Endodermal cell (in vitro differentiated cells): Measurements from ENCODE around the gene STX4. TPM values are rescaled to one million over a fixed set of nuclear protein-coding genes. Genes with fewer than 3 reads are reported as not detected.
A peak's percentile ranks its signal among the peaks of the same experiment; 100 is the strongest.

Experiments used
- DNase-seq: peaks from one replicate; pipeline ENCODE4 v3.0.0-alpha.2; 2017
- H3K27ac ChIP-seq: 2 replicates; pipeline ENCODE4 v1.5.1; 2013; ENCODE audit warnings: mild to moderate bottlenecking, low read depth, low read length, moderate library complexity
- H3K27me3 ChIP-seq: 2 replicates; pipeline ENCODE4 v1.6.1; 2013; ENCODE audit warnings: mild to moderate bottlenecking, low read length, moderate library complexity; ENCODE audit not compliant: insufficient read depth, control insufficient read depth, poor library complexity, severe bottlenecking
- H3K36me3 ChIP-seq: 2 replicates; pipeline ENCODE4 v1.7.0; 2013; ENCODE audit warnings: mild to moderate bottlenecking, low read length, moderate library complexity; ENCODE audit not compliant: control insufficient read depth, insufficient read depth
- H3K4me1 ChIP-seq: one replicate; pipeline ENCODE4 v1.7.0; 2013; ENCODE audit warnings: low read length; ENCODE audit not compliant: control insufficient read depth, insufficient read depth
- H3K4me3 ChIP-seq: 2 replicates; pipeline ENCODE4 v1.5.1; 2013; ENCODE audit warnings: mild to moderate bottlenecking, low read length, moderate library complexity
- H3K9ac ChIP-seq: 2 replicates; pipeline ENCODE4 v1.6.1; 2013; ENCODE audit warnings: mild to moderate bottlenecking, low read length, moderate library complexity; ENCODE audit not compliant: poor library complexity, severe bottlenecking; ENCODE audit errors: extremely low read depth
- H3K9me3 ChIP-seq: 2 replicates; pipeline ENCODE4 v1.6.1; 2013; ENCODE audit warnings: mild to moderate bottlenecking, low read length, moderate library complexity; ENCODE audit not compliant: control insufficient read depth
- H3K27ac Mint-ChIP-seq: 2 replicates; pipeline ENCODE4 v1.8.0; 2020; ENCODE audit warnings: mixed read lengths
- H3K27me3 Mint-ChIP-seq: 2 replicates; pipeline ENCODE4 v1.8.0; 2021; ENCODE audit warnings: mild to moderate bottlenecking, mixed read lengths; ENCODE audit not compliant: insufficient read depth
- H3K36me3 Mint-ChIP-seq: 2 replicates; pipeline ENCODE4 v1.8.0; 2020; ENCODE audit warnings: low read depth, mixed read lengths
- H3K4me1 Mint-ChIP-seq: 2 replicates; pipeline ENCODE4 v1.8.0; 2020; ENCODE audit warnings: mixed read lengths
- H3K4me3 Mint-ChIP-seq: 2 replicates; pipeline ENCODE4 v1.8.0; 2020; ENCODE audit warnings: mild to moderate bottlenecking, moderate library complexity, mixed read lengths
- H3K9me3 Mint-ChIP-seq: 2 replicates; pipeline ENCODE4 v1.8.0; 2020; ENCODE audit warnings: mild to moderate bottlenecking, mixed read lengths
- WGBS, 2 experiments: methylation state at CpG; one replicate each; pipeline versions ENCODE4 v1.1.5 to v1.1.7; 2013; ENCODE audit warnings: missing lambda C conversion rate in 2 of 2, mixed read lengths in 1 of 2; ENCODE audit not compliant: insufficient coverage in 1 of 2, insufficient read length in 1 of 2; 5-methylcytosine and 5-hydroxymethylcytosine counted together
- total RNA-seq, 2 donors: library from RNA; stranded (reverse); fragmentation: NEBNext Ultra II Directional in 1 of 2; extraction: Animal tissue kit (Norgen Biotek cat#: 25700) in 1 of 2; gene quantifications; 2 replicates in 1 of 2; 3 replicates in 1 of 2; pipeline ENCODE4 v1.2.1, GENCODE V29; 2021
- TF ChIP-seq, protein P1 (sequence below): fragments of 200-600 bp; sonication (generic); conservative IDR thresholded peaks from 2 replicates; pipeline ENCODE4 v1.5.0; 2021; ENCODE audit warnings: antibody characterized with exemption, mild to moderate bottlenecking

Gene STX4
- total RNA-seq, 2 donors from 2014 or later, result 34.4 to 37.6 TPM

DNA sequence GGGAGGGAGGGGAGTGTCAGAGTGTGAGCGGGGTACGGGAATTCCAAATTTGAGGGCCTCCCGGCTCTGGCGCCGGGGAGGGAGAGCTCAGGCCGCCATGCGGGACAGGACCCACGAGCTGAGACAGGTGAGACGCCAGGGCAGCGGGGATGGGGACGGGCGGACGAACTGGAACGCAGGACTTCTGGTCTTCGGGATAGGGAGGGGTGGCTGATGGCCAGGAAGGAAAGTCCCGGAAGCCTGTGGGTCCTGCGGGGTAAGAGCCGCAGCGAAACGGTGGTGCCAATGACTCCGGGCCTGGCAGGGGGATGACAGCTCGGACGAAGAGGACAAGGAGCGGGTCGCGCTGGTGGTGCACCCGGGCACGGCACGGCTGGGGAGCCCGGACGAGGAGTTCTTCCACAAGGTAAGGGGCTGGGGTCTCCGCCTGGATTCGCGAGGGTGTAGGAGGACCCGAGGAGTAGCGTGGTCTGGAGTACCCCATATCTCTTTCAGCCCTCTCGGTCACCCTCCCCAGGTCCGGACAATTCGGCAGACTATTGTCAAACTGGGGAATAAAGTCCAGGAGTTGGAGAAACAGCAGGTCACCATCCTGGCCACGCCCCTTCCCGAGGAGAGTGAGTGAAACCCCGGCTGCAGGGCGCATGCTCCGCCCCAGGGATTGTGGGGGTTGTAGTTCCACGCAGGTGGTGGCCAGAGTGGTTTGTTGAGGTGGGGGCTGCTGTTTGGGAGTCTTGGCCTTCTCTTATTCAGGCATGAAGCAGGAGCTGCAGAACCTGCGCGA is 543 bp downstream of the STX4 start:
- TF ChIP-seq, protein P1, sequence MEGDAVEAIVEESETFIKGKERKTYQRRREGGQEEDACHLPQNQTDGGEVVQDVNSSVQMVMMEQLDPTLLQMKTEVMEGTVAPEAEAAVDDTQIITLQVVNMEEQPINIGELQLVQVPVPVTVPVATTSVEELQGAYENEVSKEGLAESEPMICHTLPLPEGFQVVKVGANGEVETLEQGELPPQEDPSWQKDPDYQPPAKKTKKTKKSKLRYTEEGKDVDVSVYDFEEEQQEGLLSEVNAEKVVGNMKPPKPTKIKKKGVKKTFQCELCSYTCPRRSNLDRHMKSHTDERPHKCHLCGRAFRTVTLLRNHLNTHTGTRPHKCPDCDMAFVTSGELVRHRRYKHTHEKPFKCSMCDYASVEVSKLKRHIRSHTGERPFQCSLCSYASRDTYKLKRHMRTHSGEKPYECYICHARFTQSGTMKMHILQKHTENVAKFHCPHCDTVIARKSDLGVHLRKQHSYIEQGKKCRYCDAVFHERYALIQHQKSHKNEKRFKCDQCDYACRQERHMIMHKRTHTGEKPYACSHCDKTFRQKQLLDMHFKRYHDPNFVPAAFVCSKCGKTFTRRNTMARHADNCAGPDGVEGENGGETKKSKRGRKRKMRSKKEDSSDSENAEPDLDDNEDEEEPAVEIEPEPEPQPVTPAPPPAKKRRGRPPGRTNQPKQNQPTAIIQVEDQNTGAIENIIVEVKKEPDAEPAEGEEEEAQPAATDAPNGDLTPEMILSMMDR, result no peak

DNA sequence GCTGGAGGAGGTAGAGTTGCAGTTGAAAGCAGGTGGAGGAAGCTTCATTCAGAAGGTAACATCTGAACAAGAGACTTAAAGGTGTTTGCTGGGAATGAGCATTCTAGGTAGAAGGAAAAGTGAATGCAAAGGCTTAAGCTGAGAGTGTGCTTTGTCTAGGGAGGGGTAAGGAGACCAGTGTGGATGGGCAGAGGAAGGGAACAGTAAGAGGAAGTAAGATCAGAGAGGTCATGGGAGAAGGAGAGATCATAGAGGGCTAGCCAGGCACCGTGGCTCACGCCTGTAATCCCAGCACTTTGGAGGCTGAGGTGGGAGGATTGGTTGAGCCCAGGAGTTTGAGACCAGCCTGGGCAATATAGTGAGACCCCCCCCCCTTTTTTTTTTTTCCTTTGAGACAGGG is 3.3 kb downstream of the STX4 start:
- H3K4me3 Mint-ChIP-seq, result no peak overlapping the region
- DNase-seq, result no peak
- Histone ChIP-seq H3K4me1 (no peaks in the 10 kb centered on the region), H3K9me3 (no peaks in the 10 kb centered on the region), H3K4me3 (no peak overlapping the region), H3K27ac (no peak overlapping the region), H3K36me3 (peaks cover 6% of the 10 kb centered on the region), H3K9ac (no peak overlapping the region), H3K27me3 (no peaks in the 10 kb centered on the region)
- no peaks in the 10 kb centered on the region for H3K9me3 Mint-ChIP-seq
- peaks cover 30% of the 10 kb centered on the region for H3K36me3 Mint-ChIP-seq
- H3K4me1 Mint-ChIP-seq, result peaks cover 6% of the 10 kb centered on the region
- 76% methylated on average over 2 of the region's 2 CpGs; no CpG with 5 or more reads in 1 of the 2 experiments for WGBS, 2 experiments
- H3K27ac Mint-ChIP-seq, result no peak overlapping the region
- H3K27me3 Mint-ChIP-seq, result peaks cover 1% of the 10 kb centered on the region
- TF ChIP-seq, protein P1, result no peak

More for the DNA sequence above, 543 bp downstream of the STX4 start:
- Mint-ChIP-seq H3K4me3 (peak overlapping the region; percentile 90), H3K27ac (peak overlapping the region; percentile 80), H3K36me3 (peaks cover 18% of the 10 kb centered on the region), H3K9me3 (no peaks in the 10 kb centered on the region), H3K4me1 (peaks cover 6% of the 10 kb centered on the region), H3K27me3 (peaks cover 8% of the 10 kb centered on the region)
- Histone ChIP-seq H3K9ac (peak overlapping the region; percentile 78), H3K9me3 (no peaks in the 10 kb centered on the region), H3K4me1 (no peaks in the 10 kb centered on the region), H3K36me3 (peaks cover 6% of the 10 kb centered on the region), H3K4me3 (peak overlapping the region; percentile 98), H3K27ac (no peak overlapping the region), H3K27me3 (no peaks in the 10 kb centered on the region)
- DNase-seq, result peak; percentile 93
- WGBS, 2 experiments, result 0% methylated on average over 17 to 47 of the region's 47 CpGs

DNA sequence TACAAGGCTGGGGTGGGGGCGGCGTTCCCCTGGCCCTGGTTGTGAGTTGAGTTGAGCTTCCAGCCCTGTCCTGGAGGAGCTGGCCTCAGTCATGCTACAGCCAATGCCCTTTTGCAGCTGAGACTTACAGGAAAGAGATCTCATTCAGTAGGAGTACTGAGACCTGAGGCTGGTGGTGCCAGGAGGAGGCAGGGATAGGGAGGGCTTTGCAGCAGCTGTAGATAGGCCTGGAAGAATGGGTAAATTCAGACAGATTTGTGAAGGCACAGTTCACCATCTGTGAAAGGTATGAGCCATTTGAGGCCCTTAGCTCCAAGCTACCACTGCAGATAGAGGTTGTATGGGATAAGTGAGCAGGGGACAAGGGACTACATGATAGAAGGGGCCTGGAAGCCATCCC is 5.6 kb downstream of the STX4 start:
- peaks cover 15% of the 10 kb centered on the region for H3K36me3 ChIP-seq
- H3K27me3 Mint-ChIP-seq, result no peaks in the 10 kb centered on the region
- peaks cover 2% of the 10 kb centered on the region for H3K4me1 Mint-ChIP-seq
- no peaks in the 10 kb centered on the region for H3K9me3 Mint-ChIP-seq
- DNase-seq, result no peak
- no peaks in the 10 kb centered on the region for H3K27me3 ChIP-seq
- no peak overlapping the region for H3K4me3 ChIP-seq
- WGBS, 2 experiments, result 92% methylated on average over 2 of the region's 2 CpGs; no CpG with 5 or more reads in 1 of the 2 experiments
- H3K27ac Mint-ChIP-seq, result no peak overlapping the region
- no peaks in the 10 kb centered on the region for H3K9me3 ChIP-seq
- H3K4me3 Mint-ChIP-seq, result no peak overlapping the region
- TF ChIP-seq, protein P1, result no peak
- H3K4me1 ChIP-seq, result no peaks in the 10 kb centered on the region
- H3K27ac ChIP-seq, result no peak overlapping the region
- H3K36me3 Mint-ChIP-seq, result peaks cover 30% of the 10 kb centered on the region
- no peak overlapping the region for H3K9ac ChIP-seq
